ENCODE data around the gene RNU1-2. TPM values are rescaled to one million over a fixed set of nuclear protein-coding genes. Genes with fewer than 3 reads are reported as not detected.
"Not testable (repeated sequence)": the region's sequence is repeated elsewhere in the genome, so short reads cannot be mapped to it uniquely, and the experiment has no call there.

The RNU1-2 gene
- total RNA-seq, 3 donors from 2014 or later, result 2,195 to 6,222 (median 2,378) TPM

DNA sequence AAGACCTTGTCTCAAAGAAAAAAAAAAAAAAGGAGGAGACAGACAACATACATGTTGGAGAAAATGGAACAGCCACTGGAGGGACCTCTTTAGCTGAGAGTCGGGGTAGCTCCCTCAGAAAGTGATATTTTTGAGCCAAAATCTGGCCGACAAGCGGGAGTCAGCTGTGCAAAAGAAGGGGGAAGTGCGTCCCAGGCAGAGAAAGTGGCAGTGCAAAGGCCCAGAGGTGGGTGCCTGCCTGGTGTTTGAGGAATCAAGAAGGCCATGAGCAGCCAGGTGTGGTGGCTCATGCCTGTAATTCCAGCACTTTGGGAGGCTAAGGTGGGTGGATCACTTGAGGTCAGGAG lies 19.8 kb downstream of the RNU1-2 start:
- DNase-seq (peak in 2 of 3 donors; percentile 24 to 28), ATAC-seq (no peak)
- no peaks in the 10 kb centered on the region for H3K36me3 ChIP-seq (ENCODE audit: low read depth)

GRCh38 chr1:16916036-16916880 lies 20.5 kb downstream of the RNU1-2 start:
- H3K9me3 ChIP-seq; H3K36me3 ChIP-seq (ENCODE audit: low read depth); intact Hi-C loops (cut with DNase I, micrococcal nuclease); H3K4me1 ChIP-seq (ENCODE audit: low read depth); ATAC-seq; H3K4me3 ChIP-seq: not testable (repeated sequence)
- DNase-seq, result peak in 2 of 3 donors; percentile 25 to 29

More for the DNA sequence above, 19.8 kb downstream of the RNU1-2 start:
- Histone ChIP-seq H3K9me3 (no peaks in the 10 kb centered on the region), H3K4me1 (ENCODE audit: low read depth) (peaks cover 10% of the 10 kb centered on the region), H3K4me3 (no peak overlapping the region)
- TF ChIP-seq, protein P1, sequence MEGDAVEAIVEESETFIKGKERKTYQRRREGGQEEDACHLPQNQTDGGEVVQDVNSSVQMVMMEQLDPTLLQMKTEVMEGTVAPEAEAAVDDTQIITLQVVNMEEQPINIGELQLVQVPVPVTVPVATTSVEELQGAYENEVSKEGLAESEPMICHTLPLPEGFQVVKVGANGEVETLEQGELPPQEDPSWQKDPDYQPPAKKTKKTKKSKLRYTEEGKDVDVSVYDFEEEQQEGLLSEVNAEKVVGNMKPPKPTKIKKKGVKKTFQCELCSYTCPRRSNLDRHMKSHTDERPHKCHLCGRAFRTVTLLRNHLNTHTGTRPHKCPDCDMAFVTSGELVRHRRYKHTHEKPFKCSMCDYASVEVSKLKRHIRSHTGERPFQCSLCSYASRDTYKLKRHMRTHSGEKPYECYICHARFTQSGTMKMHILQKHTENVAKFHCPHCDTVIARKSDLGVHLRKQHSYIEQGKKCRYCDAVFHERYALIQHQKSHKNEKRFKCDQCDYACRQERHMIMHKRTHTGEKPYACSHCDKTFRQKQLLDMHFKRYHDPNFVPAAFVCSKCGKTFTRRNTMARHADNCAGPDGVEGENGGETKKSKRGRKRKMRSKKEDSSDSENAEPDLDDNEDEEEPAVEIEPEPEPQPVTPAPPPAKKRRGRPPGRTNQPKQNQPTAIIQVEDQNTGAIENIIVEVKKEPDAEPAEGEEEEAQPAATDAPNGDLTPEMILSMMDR (IDR thresholded peaks at IDR 0.05), result no peak
- intact Hi-C loops (cut with DNase I, micrococcal nuclease), result no loop called here

DNA sequence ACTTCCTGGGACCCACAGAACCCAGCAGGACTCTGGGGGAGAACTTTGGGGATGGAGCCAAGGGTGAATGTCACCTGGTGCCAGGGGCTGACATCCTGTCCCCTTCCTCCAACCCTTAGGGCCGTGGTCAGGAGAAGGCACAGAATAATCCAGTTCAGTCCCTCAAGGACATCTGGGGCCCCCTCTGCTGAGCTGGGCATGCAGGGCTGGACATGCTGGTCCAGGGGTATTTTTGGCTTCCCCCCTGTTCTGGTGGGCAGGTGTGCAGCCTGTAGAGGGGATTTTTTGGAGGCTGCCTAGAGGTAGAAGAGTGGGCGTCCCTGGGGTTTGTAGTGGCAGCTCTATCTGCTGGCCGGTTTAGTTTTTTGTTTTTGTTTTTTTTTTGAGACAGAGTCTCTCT lies 22.6 kb downstream of the RNU1-2 start:
- Histone ChIP-seq H3K36me3 (ENCODE audit: low read depth) (no peaks in the 10 kb centered on the region), H3K9me3 (no peaks in the 10 kb centered on the region), H3K4me1 (ENCODE audit: low read depth) (peaks cover 7% of the 10 kb centered on the region), H3K4me3 (no peak overlapping the region)
- DNase-seq (peak in 2 of 3 donors; percentile 11 to 16), ATAC-seq (no peak)
- intact Hi-C loops (cut with DNase I, micrococcal nuclease), result no loop called here
- TF ChIP-seq, protein P1 (IDR thresholded peaks at IDR 0.05), result no peak

DNA sequence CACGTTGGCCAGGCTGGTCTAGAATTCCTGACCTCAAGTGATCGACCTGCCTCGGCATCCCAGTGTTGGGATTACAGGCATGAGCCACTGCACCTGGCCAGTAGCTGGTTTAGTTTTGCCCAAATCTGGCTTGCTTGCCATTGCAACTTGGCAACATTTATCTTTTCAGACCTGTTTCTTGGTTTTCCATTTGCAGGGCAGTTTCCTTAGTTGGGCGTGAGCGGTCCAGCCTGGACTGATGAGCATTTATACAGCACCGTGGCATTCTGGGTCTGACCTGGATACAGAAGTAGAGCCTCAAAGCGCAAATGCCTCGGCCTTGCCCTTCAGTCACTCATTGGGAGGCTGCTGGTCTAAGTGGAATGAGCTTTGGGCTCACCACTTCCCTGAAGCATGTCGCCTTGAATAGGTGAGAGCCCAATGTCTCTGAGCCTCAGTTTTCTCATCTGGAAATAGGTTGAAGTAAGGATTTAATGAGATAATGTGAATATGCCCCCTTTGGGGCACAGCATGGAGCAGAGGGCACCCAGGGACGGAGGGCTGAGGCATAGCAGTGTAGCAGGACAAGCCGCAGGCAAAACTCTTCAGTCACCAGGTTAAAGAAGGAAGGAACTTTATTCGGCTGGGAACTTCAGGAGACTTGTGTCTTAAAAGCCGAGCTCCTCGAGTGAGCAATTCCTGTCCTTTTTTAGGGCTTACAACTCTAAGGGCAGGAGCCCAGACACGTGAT lies 23.3 kb downstream of the RNU1-2 start:
- H3K4me1 ChIP-seq (ENCODE audit: low read depth); DNase-seq; H3K9me3 ChIP-seq; H3K36me3 ChIP-seq (ENCODE audit: low read depth); intact Hi-C loops (cut with DNase I, micrococcal nuclease); ATAC-seq; H3K4me3 ChIP-seq: not testable (repeated sequence)

- ATAC-seq, result no peak
- DNase-seq, result peak in 1 of 3 donors; percentile 22
- H3K4me3 ChIP-seq, result no peak overlapping the region
- H3K9me3 ChIP-seq, result no peaks in the 10 kb centered on the region
- peaks cover 3% of the 10 kb centered on the region for H3K4me1 ChIP-seq (ENCODE audit: low read depth)
- TF ChIP-seq, protein P1 (IDR thresholded peaks at IDR 0.05), result no peak
- intact Hi-C loops (cut with DNase I, micrococcal nuclease), result no loop called here
- H3K36me3 ChIP-seq (ENCODE audit: low read depth), result no peaks in the 10 kb centered on the region
Measured at GRCh38 chr1:16920951-16921350, 25.2 kb downstream of the RNU1-2 start.

DNA sequence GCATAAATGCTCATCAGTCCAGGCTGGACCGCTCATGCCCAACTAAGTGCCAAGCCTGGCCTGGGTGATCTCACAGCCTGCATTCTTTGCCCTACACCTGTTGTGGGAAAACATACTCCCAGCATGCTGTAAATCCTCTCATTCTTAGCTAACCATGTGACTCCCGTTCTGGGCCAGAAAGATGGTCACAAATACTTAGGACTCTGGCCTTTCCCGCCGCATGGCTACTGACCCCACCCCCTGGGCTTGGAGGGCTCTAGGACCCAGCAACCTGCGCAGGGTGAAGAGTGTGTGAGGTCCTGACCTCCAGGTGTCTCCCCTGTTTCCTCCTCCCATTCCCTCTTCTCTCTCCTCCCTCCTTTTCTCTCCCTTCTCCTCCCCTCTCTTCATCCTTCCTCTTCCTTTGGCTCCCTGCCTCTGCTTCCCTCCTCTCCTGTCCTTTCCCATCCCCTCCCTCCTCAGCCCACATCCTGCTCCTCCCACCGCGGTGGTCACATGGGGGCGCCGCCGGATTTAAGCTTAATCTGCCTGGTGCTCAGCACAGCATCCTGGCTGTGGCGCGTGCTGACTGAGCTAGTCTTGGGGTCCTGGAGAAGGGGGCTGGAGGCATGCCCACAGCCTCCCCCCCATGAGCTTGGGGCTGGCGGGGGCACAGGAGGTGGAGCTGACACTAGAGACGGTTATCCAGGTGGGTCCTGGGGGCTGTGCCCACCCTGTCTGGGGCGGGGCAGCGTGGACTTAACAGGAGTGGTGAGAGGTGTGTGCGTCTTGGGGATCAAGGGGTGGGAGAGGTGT lies 25.8 kb downstream of the RNU1-2 start, which contains the start of gene CROCC:
Gene CROCC, plus strand, starts transcription at position 541 of the 795 bp plus-strand sequence. Its CDS starts 88 bp downstream, at position 629.
- no peaks in the 10 kb centered on the region for H3K36me3 ChIP-seq (ENCODE audit: low read depth)
- peaks cover 3% of the 10 kb centered on the region for H3K4me1 ChIP-seq (ENCODE audit: low read depth)
- intact Hi-C loops (cut with DNase I, micrococcal nuclease), result no loop called here
- TF ChIP-seq, protein P1 (IDR thresholded peaks at IDR 0.05), result no peak
- H3K9me3 ChIP-seq, result no peaks in the 10 kb centered on the region
- DNase-seq, result peak in 1 of 3 donors; percentile 62
- H3K4me3 ChIP-seq, result no peak within 1 kb of the TSS
- ATAC-seq, result peak; percentile 45
